Tibial nerve (tissue), 3 donors: ENCODE data around the gene PXN.
A peak's percentile ranks its signal among the peaks of the same experiment; 100 is the strongest.

Experiments used
- POLR2A ChIP-seq, 2 donors: fragments of 450-650 bp; IDR thresholded peaks; one replicate each; pipeline ENCODE4 v1.6.1; 2017; ENCODE audit warnings: antibody characterized with exemption in 2 of 2, mild to moderate bottlenecking in 2 of 2, moderate library complexity in 2 of 2
- TF ChIP-seq, protein P1 (sequence below), 5 experiments: fragments of 200-600 bp in 3 of 5; fragments of 450-650 bp in 2 of 5; sonication (generic) in 3 of 5; IDR thresholded peaks; one replicate each; pipeline ENCODE4 v1.5.1; 2016 to 2019; ENCODE audit warnings: antibody characterized with exemption in 5 of 5, mild to moderate bottlenecking in 3 of 5, moderate library complexity in 2 of 5

GRCh38 chr12:120194534-120195395 is 70.8 kb downstream of the PXN start, which contains the start of gene GCN1:
- TF ChIP-seq, protein P1, sequence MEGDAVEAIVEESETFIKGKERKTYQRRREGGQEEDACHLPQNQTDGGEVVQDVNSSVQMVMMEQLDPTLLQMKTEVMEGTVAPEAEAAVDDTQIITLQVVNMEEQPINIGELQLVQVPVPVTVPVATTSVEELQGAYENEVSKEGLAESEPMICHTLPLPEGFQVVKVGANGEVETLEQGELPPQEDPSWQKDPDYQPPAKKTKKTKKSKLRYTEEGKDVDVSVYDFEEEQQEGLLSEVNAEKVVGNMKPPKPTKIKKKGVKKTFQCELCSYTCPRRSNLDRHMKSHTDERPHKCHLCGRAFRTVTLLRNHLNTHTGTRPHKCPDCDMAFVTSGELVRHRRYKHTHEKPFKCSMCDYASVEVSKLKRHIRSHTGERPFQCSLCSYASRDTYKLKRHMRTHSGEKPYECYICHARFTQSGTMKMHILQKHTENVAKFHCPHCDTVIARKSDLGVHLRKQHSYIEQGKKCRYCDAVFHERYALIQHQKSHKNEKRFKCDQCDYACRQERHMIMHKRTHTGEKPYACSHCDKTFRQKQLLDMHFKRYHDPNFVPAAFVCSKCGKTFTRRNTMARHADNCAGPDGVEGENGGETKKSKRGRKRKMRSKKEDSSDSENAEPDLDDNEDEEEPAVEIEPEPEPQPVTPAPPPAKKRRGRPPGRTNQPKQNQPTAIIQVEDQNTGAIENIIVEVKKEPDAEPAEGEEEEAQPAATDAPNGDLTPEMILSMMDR (IDR thresholded peaks at IDR 0.05) = peak in 1 of 5 experiments; percentile 28
- peak; percentile 23 to 72 for TF ChIP-seq POLR2A (IDR thresholded peaks at IDR 0.05)
